WTC11 (cell line): ENCODE results near the gene RNF145. TPM values are rescaled to one million over a fixed set of nuclear protein-coding genes. Genes with fewer than 3 reads are reported as not detected.

Experiments used
- ATAC-seq: fragments of 200-7000 bp; cut with Tn5 transposase; 2 replicates; pipeline ENCODE4 v1.10.0; 2021; ENCODE audit warnings: mild to moderate bottlenecking, moderate library complexity
- CTCF ChIA-PET: fragments of 300-600 bp; sonication (Branson Sonifier 250); formaldehyde crosslinking; loops from one replicate; lab custom pipeline; 2021; ENCODE audit warnings: antibody characterized with exemption; lab: Charles Lee
- POLR2A ChIA-PET: fragments of 350-600 bp; sonication (Branson Sonifier 250); formaldehyde crosslinking; loops from one replicate; lab custom pipeline; 2021; ENCODE audit warnings: antibody characterized with exemption; lab: Charles Lee
- DNase-seq: peaks from one replicate; pipeline ENCODE4 v3.0.0; 2021; ENCODE audit warnings: low spot score
- H3K27ac Mint-ChIP-seq: 2 replicates; pipeline ENCODE4 v1.8.0; 2021; ENCODE audit warnings: mixed read lengths
- H3K27me3 Mint-ChIP-seq: 2 replicates; pipeline ENCODE4 v1.8.0; 2021; ENCODE audit warnings: low read depth, mild to moderate bottlenecking, moderate library complexity, mixed read lengths
- H3K36me3 Mint-ChIP-seq: 2 replicates; pipeline ENCODE4 v1.8.0; 2021; ENCODE audit warnings: mixed read lengths
- H3K4me1 Mint-ChIP-seq: 2 replicates; pipeline ENCODE4 v1.8.0; 2022; ENCODE audit warnings: mixed read lengths
- H3K4me3 Mint-ChIP-seq: 2 replicates; pipeline ENCODE4 v1.8.0; 2021; ENCODE audit warnings: mild to moderate bottlenecking, moderate library complexity, mixed read lengths
- H3K9me3 Mint-ChIP-seq: 2 replicates; pipeline ENCODE4 v1.8.0; 2021; ENCODE audit warnings: mixed read lengths
- AR ChIP-seq: fragments of 250-450 bp; sonication (Bioruptor Pico); IDR thresholded peaks from 2 replicates; pipeline ENCODE4 v1.9.0; 2021; ENCODE audit warnings: mild to moderate bottlenecking
- CBFB ChIP-seq: sonication (generic); formaldehyde crosslinking; IDR thresholded peaks from 2 replicates; pipeline ENCODE4 v1.8.1; 2022; ENCODE audit warnings: mild to moderate bottlenecking, low read depth, missing genetic modification reagents
- CREB1 ChIP-seq: sonication (generic); formaldehyde crosslinking; IDR thresholded peaks from 2 replicates; pipeline ENCODE4 v1.8.0; 2023; ENCODE audit warnings: mild to moderate bottlenecking, missing genetic modification reagents
- E2F5 ChIP-seq: sonication (generic); formaldehyde crosslinking; IDR thresholded peaks from 2 replicates; pipeline ENCODE4 v1.8.1; 2022; ENCODE audit warnings: mild to moderate bottlenecking, moderate library complexity, missing genetic modification reagents
- FOXP1 ChIP-seq: sonication (generic); formaldehyde crosslinking; IDR thresholded peaks from 2 replicates; pipeline ENCODE4 v1.8.0; 2022; ENCODE audit warnings: missing genetic modification reagents, mild to moderate bottlenecking, moderate library complexity, borderline replicate concordance
- MAX ChIP-seq: sonication (generic); formaldehyde crosslinking; IDR thresholded peaks from 2 replicates; pipeline ENCODE4 v1.8.0; 2022; ENCODE audit warnings: mild to moderate bottlenecking, missing genetic modification reagents
- OVOL2 ChIP-seq: fragments of 250-450 bp; sonication (Bioruptor Pico); IDR thresholded peaks from 2 replicates; pipeline ENCODE4 v1.9.0; 2021; ENCODE audit warnings: mild to moderate bottlenecking, borderline replicate concordance
- PRDM15 ChIP-seq: sonication (generic); formaldehyde crosslinking; IDR thresholded peaks from 2 replicates; pipeline ENCODE4 v1.8.0; 2022; ENCODE audit warnings: missing genetic modification reagents
- PREB ChIP-seq: sonication (generic); formaldehyde crosslinking; IDR thresholded peaks from 2 replicates; pipeline ENCODE4 v1.8.1; 2022; ENCODE audit warnings: mild to moderate bottlenecking, missing genetic modification reagents, moderate library complexity, borderline replicate concordance
- TEAD1 ChIP-seq: sonication (generic); formaldehyde crosslinking; IDR thresholded peaks from 2 replicates; pipeline ENCODE4 v1.8.0; 2022; ENCODE audit warnings: mild to moderate bottlenecking, missing genetic modification reagents
- USF2 ChIP-seq: sonication (generic); formaldehyde crosslinking; IDR thresholded peaks from 2 replicates; pipeline ENCODE4 v1.8.1; 2023; ENCODE audit warnings: mild to moderate bottlenecking, missing genetic modification reagents, moderate library complexity
- ZNF138 ChIP-seq: sonication (generic); formaldehyde crosslinking; conservative IDR thresholded peaks from 2 replicates; pipeline ENCODE4 v1.8.1; 2022; ENCODE audit warnings: mild to moderate bottlenecking, moderate library complexity, missing genetic modification reagents
- ZNF219 ChIP-seq: sonication (generic); formaldehyde crosslinking; IDR thresholded peaks from 2 replicates; pipeline ENCODE4 v1.8.0; 2023; ENCODE audit warnings: missing genetic modification reagents, mild to moderate bottlenecking, borderline replicate concordance
- ZNF317 ChIP-seq: sonication (generic); formaldehyde crosslinking; IDR thresholded peaks from 2 replicates; pipeline ENCODE4 v1.8.1; 2023; ENCODE audit warnings: low read depth, mild to moderate bottlenecking, moderate library complexity, missing genetic modification reagents, borderline replicate concordance
- ZNF423 ChIP-seq: fragments of 250-450 bp; sonication (Bioruptor Pico); IDR thresholded peaks from 2 replicates; pipeline ENCODE4 v2.1.2; 2022; ENCODE audit warnings: mild to moderate bottlenecking, moderate library complexity
- total RNA-seq: library from RNA; stranded (reverse); gene quantifications from 3 replicates; pipeline ENCODE4 v1.2.3, GENCODE V29; 2021

RNF145 gene
- total RNA-seq, 1 experiment from 2014 or later: 76.8 TPM

GRCh38 chr5:159163701-159164046, 45.7 kb downstream of the RNF145 start:
- peaks cover 13% of the 10 kb centered on the region for H3K4me1 Mint-ChIP-seq
- DNase-seq (no peak), ATAC-seq (no peak)
- H3K27me3 Mint-ChIP-seq: no peaks in the 10 kb centered on the region
- no peak overlapping the region for H3K4me3 Mint-ChIP-seq
- POLR2A ChIA-PET: no interaction called here
- TF ChIP-seq CBFB (CRISPR knock-in tag): no peak
- TF ChIP-seq USF2 (CRISPR knock-in tag): no peak
- TF ChIP-seq CREB1 (CRISPR knock-in tag): no peak
- no peak for TF ChIP-seq PRDM15 (CRISPR knock-in tag)
- no peak for TF ChIP-seq ZNF317
- no peak for TF ChIP-seq ZNF423
- TF ChIP-seq PREB (CRISPR knock-in tag): no peak
- TF ChIP-seq AR: no peak
- TF ChIP-seq E2F5 (CRISPR knock-in tag): no peak
- no peak for TF ChIP-seq ZNF219
- TF ChIP-seq TEAD1: no peak
- TF ChIP-seq ZNF138: no peak
- no peaks in the 10 kb centered on the region for H3K9me3 Mint-ChIP-seq
- peaks cover 23% of the 10 kb centered on the region for H3K36me3 Mint-ChIP-seq
- H3K27ac Mint-ChIP-seq: peak overlapping the region; percentile 12; the same call in 1 of the 2 replicates
- CTCF ChIA-PET: interaction anchor here (2.2 kb wide), 1 partner anchor 153 kb away, joined by 6 read pairs; no protein-coding TSS in a partner anchor

- TF ChIP-seq MAX (no peak), OVOL2 (CRISPR knock-in tag) (no peak), FOXP1 (CRISPR knock-in tag) (no peak)
- Mint-ChIP-seq H3K27me3 (no peaks in the 10 kb centered on the region), H3K36me3 (peaks cover 28% of the 10 kb centered on the region), H3K27ac (peak overlapping the region; percentile 12; the same call in 1 of the 2 replicates), H3K9me3 (no peaks in the 10 kb centered on the region), H3K4me3 (no peak overlapping the region), H3K4me1 (peaks cover 13% of the 10 kb centered on the region)
- DNase-seq (no peak), ATAC-seq (no peak)
- POLR2A ChIA-PET: no interaction called here
- CTCF ChIA-PET: interaction anchor here (2.2 kb wide), 1 partner anchor 154 kb away, joined by 6 read pairs; no protein-coding TSS in a partner anchor
Measured at GRCh38 chr5:159163027-159163700, 46.2 kb downstream of the RNF145 start.
